Measurements from ENCODE around the gene PATL2.

GRCh38 chr15:44676676-44677075 is 34.4 kb downstream of the PATL2 start:
- TF ChIP-seq CTCF (IDR thresholded peaks at IDR 0.05; ENCODE audit: borderline replicate concordance, extremely low read depth, low read length, poor library complexity, severe bottlenecking), result no peak
- TF ChIP-seq EZH2 (IDR thresholded peaks at IDR 0.05; ENCODE audit: borderline replicate concordance, low read depth, low read length, severe bottlenecking), result no peak
